SJCRH30 (cell line): ENCODE data around the gene MCUB. TPM values are rescaled to one million over a fixed set of nuclear protein-coding genes. Genes with fewer than 3 reads are reported as not detected.
"Not testable (repeated sequence)": the region's sequence is repeated elsewhere in the genome, so short reads cannot be mapped to it uniquely, and the experiment has no call there.

ENCODE experiments used
- DNase-seq, 2 experiments: peaks; one replicate each; pipeline ENCODE4 v3.0.0-alpha.2; 2015 to 2020
- H3K27ac ChIP-seq: fragments of 250-450 bp; sonication (Bioruptor Pico); 2 replicates; pipeline ENCODE4 v1.5.1; 2020; ENCODE audit warnings: mild to moderate bottlenecking, moderate library complexity
- H3K27me3 ChIP-seq: fragments of 250-450 bp; sonication (Bioruptor Pico); 2 replicates; pipeline ENCODE4 v1.5.1; 2020; ENCODE audit warnings: mild to moderate bottlenecking, moderate library complexity
- H3K36me3 ChIP-seq: fragments of 250-450 bp; sonication (Bioruptor Pico); 2 replicates; pipeline ENCODE4 v1.5.1; 2020; ENCODE audit warnings: mild to moderate bottlenecking, moderate library complexity
- H3K4me1 ChIP-seq: fragments of 250-450 bp; sonication (Bioruptor Pico); 2 replicates; pipeline ENCODE4 v1.5.1; 2020; ENCODE audit warnings: mild to moderate bottlenecking, moderate library complexity
- H3K4me3 ChIP-seq: fragments of 250-450 bp; sonication (Bioruptor Pico); 2 replicates; pipeline ENCODE4 v1.5.1; 2020; ENCODE audit warnings: mild to moderate bottlenecking, moderate library complexity
- H3K9me3 ChIP-seq: fragments of 250-450 bp; sonication (Bioruptor Pico); replicated peaks from 2 replicates; pipeline ENCODE4 v1.5.1; 2020; ENCODE audit warnings: mild to moderate bottlenecking, moderate library complexity
- total RNA-seq: library from RNA; depleted of rRNA; stranded (reverse); fragments of >200 nt; shearing (Covaris generic); gene quantifications from 2 replicates; pipeline ENCODE4 v1.2.3, GENCODE V29; 2014

The MCUB gene
- total RNA-seq, 1 experiment from 2014 or later, result 46.1 TPM

DNA sequence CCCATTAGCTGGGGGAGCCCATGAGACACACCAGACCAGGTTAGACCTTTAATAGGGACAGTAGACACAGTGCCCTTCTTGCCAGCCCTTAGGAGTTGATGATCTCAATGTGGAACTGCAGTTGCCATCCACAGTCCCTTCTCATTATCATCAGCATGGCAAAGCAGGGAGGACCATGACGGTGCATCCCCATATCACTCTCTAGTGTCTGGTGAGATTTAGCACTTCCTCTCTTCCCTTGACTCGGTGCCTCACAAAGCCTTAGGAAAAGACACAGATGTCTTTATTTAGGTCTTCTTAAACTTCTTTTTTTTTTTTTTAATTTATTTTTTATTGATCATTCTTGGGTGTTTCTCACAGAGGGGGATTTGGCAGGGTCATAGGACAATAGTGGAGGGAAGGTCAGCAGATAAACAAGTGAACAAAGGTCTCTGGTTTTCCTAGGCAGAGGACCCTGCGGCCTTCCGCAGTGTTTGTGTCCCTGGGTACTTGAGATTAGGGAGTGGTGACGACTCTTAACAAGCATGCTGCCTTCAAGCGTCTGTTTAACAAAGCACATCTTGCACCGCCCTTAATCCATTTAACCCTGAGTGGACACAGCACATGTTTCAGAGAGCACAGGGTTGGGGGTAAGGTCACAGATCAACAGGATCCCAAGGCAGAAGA is 36.5 kb downstream of the MCUB start:
- DNase-seq, H3K36me3 ChIP-seq, H3K4me1 ChIP-seq, H3K27me3 ChIP-seq, H3K4me3 ChIP-seq, H3K27ac ChIP-seq, H3K9me3 ChIP-seq: not testable (repeated sequence)

DNA sequence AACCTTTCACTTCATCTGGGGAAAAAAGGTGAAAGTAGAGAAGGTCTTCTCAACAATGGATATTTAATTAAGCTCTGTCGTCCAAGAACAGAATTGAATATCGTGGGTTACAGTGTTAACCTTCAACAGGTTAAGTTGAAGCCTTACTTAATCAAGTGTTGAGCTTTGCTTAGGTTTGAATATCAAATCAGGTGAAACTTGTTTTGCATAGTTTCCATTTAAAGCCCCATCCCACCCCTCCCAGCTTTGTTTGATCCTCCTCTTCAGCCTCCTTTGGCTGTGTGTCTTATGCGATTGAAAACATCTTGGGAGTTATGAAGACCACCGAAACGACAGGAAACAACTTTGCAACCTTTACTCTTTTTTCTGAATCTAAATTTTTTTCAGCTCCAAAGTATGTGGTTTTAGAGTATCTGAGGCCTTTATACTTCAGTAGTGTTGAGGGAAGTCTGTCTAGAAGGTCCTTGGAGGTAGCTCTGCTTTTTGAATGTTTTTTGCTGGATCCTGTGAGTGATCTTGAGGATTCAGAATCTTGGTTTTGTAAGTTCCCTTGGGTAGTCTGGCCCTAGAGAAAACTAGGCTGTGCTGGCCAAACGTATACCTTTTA is 39.1 kb downstream of the MCUB start:
- DNase-seq, result no peak

DNA sequence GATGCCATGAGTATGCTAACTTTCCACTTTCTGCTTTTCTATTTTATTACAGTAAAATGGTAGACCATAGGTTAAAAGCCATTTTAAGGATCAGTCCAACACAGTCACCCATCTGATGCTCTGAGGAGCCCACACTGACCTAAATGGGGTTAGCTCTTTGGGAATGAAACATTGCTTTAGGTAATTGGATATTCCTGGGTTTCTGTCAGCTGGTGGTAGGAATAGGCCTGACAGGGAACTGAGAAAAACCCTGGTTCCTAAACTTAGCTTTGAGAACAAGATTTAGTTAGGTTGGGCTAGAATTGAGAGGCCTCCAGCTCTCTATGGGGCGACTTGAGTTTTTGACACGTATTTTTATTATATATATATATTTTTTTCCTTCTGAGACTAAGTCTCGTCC is 40.4 kb downstream of the MCUB start:
- Histone ChIP-seq H3K4me1 (no peaks in the 10 kb centered on the region), H3K9me3 (no peaks in the 10 kb centered on the region), H3K27me3 (no peaks in the 10 kb centered on the region), H3K4me3 (no peak overlapping the region), H3K27ac (no peak overlapping the region), H3K36me3 (peaks cover 3% of the 10 kb centered on the region; the same call in 1 of the 2 replicates)
- no peak for DNase-seq

More for the DNA sequence above, 39.1 kb downstream of the MCUB start:
- Histone ChIP-seq H3K27ac (no peak overlapping the region), H3K36me3 (peaks cover 3% of the 10 kb centered on the region; the same call in 1 of the 2 replicates), H3K4me1 (no peaks in the 10 kb centered on the region), H3K4me3 (no peak overlapping the region), H3K9me3 (no peaks in the 10 kb centered on the region), H3K27me3 (no peaks in the 10 kb centered on the region)

DNA sequence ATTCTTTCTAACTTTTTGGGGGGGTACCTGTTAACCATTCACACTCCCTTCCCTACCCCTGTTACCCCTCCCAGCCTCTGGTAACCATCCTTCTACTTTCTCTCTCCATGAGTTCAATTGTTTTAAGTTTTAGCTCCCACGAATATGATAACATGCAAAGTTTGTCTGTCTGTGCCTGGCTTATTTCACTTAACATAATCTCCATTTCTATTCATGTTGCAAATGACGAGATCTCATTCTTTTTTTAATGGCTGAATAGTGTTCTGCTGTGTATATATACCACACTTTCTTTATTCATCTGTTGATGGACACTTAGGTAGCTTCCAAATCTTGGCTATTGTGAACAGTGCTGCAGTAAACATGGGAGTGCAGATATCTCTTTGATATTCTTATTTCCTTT is 41.3 kb downstream of the MCUB start:
- Histone ChIP-seq H3K36me3 (peaks cover 3% of the 10 kb centered on the region; the same call in 1 of the 2 replicates), H3K27ac (no peak overlapping the region), H3K27me3 (no peaks in the 10 kb centered on the region), H3K4me1 (no peaks in the 10 kb centered on the region), H3K9me3 (no peaks in the 10 kb centered on the region), H3K4me3 (no peak overlapping the region)
- no peak for DNase-seq

DNA sequence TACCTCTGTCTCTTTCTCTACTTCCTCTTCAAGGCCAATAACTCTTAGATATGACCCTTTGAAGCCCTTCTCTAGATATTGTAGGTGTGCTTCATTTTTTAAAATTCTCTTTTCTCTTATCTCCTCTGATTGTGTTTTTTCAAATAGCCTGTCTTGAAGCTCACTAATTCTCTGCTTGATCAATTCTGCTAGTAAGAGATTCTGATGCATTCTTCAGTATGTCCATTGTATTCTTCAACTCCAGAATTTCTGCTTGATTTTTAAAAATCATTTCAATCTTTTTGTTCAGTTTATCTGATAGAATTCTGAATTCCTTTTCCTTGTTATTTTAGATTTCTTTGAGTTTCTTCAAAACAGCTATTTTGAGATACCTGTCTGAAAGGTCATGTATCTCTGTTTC is 47.9 kb downstream of the MCUB start:
- H3K27ac ChIP-seq, result no peak overlapping the region
- peaks cover 3% of the 10 kb centered on the region; the same call in 1 of the 2 replicates for H3K36me3 ChIP-seq
- no peak for DNase-seq
- H3K4me3 ChIP-seq, result no peak overlapping the region
- no peaks in the 10 kb centered on the region for H3K4me1 ChIP-seq
- H3K9me3 ChIP-seq, result peaks cover 4% of the 10 kb centered on the region; the same call in 1 of the 2 replicates
- H3K27me3 ChIP-seq, result no peaks in the 10 kb centered on the region

DNA sequence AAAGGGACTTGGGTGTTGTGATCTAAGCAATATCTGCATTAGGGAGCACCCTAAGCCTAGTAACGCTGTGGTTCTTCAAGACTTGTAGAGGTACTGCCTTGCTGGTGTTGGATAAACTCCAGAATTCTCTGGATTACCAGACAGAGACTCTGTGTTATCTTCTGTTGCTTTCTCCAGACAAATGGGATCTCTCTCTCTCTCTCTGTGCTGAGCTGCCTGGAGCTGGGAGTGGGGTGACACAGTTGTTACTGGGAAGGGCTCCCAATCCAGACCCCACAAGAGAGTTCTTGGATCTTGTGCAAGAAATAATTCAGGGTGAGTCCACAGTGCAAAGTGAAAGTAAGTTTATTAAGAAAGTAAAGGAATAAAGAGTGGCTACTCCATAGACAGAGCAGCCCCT is 48.8 kb downstream of the MCUB start:
- Histone ChIP-seq H3K27me3 (no peaks in the 10 kb centered on the region), H3K9me3 (peaks cover 4% of the 10 kb centered on the region; the same call in 1 of the 2 replicates), H3K4me1 (no peaks in the 10 kb centered on the region), H3K27ac (no peak overlapping the region), H3K36me3 (peaks cover 3% of the 10 kb centered on the region; the same call in 1 of the 2 replicates), H3K4me3 (no peak overlapping the region)
- no peak for DNase-seq

DNA sequence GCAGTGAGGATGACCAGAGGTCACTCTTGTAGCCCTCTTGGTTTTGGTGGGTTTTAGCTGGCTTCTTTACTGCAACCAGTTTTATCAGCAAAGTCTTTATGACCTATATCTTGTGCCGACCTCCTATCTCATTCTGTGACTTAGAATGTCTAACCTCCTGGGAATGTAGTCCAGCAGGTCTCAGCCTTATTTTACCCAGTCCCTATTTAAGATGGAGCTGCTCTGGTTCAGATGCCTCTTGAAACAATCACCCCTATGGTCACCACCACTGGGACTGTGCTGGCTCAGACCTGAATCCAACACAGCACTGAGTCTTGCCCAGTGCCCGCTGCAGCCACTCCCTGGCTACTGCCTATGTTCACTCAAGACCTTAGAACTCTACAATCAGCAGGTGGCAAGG is 49.4 kb downstream of the MCUB start:
- no peak for DNase-seq
- Histone ChIP-seq H3K27me3 (no peaks in the 10 kb centered on the region), H3K4me3 (no peak overlapping the region), H3K27ac (no peak overlapping the region), H3K36me3 (peaks cover 3% of the 10 kb centered on the region; the same call in 1 of the 2 replicates), H3K9me3 (peaks cover 4% of the 10 kb centered on the region; the same call in 1 of the 2 replicates), H3K4me1 (no peaks in the 10 kb centered on the region)

DNA sequence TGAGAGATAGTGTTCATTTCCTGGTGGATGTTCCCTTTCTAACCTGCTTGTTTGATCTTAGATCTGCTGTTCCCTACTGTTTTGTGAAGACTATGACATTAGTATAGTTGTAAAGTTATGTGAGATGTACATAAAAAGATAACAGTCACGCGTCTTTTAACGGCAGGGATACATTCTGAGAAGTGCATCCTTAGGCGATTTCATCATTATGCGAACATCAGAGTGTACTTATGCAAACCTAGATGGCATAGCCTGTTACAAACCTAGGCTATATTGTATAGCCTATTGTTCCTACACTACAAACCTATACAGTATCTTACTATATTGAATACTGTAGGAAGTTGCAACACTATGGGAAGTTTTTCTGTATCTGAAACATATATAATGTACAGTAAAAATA is 50.4 kb downstream of the MCUB start:
- Histone ChIP-seq H3K4me1 (no peaks in the 10 kb centered on the region), H3K9me3 (peaks cover 4% of the 10 kb centered on the region; the same call in 1 of the 2 replicates), H3K27ac (no peak overlapping the region), H3K4me3 (no peak overlapping the region), H3K27me3 (no peaks in the 10 kb centered on the region), H3K36me3 (peaks cover 3% of the 10 kb centered on the region; the same call in 1 of the 2 replicates)
- DNase-seq, result no peak

DNA sequence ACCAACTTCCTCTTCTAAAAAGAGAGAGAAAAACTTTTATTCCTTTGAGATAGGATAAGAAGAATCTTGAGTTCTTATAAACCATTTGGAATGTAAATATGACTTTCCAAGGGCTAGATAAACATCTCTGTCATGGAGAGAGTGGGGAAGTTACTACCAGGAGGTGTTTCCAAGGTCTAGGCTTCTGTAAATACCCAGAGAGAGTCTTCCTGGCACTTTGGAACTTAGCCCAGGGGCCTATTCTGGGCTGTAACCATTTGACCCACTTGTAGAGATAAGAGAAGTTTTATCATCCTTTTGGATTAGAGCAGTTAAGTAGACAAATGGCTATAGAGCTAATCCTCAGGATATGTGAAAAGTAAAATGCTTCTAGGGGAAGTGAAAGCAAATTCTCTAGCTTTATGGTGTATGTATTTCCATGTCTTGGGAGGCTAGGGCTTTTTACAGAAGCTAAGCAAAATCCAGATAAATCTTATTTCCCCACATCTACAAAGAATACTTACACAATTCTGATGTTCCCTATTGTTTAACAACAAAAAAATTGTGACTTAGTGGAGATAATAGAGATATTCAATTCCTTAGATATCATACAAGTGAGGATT is 51.1 kb downstream of the MCUB start:
- Histone ChIP-seq H3K4me3 (no peak overlapping the region), H3K27ac (no peak overlapping the region)
- DNase-seq, result no peak

DNA sequence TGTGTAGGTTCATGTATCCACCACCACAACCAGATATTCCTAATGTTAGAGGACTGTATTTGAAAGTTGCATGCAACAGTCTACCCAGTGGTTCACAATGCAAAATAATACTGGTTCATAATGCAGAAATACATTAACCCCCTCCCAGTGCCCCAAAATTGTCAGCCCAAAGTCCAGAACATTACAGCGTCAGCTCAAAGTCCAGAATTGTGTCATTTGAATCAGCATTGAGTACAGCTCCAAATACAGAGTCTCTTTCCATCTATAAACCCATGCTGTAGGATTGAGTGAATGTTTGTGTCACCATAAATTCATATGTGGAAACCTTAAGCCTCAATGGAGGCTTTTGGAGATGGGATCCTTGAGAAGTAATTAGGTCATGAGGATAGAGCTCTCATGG is 54.0 kb downstream of the MCUB start:
- no peaks in the 10 kb centered on the region for H3K4me1 ChIP-seq
- no peaks in the 10 kb centered on the region; the same call in 1 of the 2 replicates for H3K9me3 ChIP-seq
- peaks cover 3% of the 10 kb centered on the region; the same call in 1 of the 2 replicates for H3K36me3 ChIP-seq
- no peak for DNase-seq
- H3K4me3 ChIP-seq, result no peak overlapping the region
- H3K27ac ChIP-seq, result no peak overlapping the region
- H3K27me3 ChIP-seq, result no peaks in the 10 kb centered on the region

More for the DNA sequence above, 51.1 kb downstream of the MCUB start:
- Histone ChIP-seq H3K36me3 (peaks cover 3% of the 10 kb centered on the region; the same call in 1 of the 2 replicates), H3K9me3 (peaks cover 4% of the 10 kb centered on the region; the same call in 1 of the 2 replicates), H3K4me1 (no peaks in the 10 kb centered on the region), H3K27me3 (no peaks in the 10 kb centered on the region)

DNA sequence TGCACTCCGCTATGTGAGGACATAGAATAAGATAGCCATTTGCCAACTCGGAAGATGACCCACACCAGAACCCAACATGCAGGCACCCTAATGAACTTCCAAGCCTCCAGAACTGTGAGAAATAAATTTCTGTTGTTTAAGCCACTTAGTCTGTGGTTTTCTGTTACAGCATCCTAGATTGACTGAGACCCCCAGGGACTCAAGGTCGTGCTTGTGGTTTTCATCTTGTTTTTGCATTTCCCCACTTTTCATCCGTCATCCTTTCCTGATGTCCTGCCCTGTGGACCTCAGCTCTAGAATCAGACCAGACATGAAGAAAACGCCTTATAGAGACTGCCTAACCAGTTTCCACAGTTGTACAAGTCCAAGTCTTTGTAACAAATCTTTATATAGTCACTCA is 54.4 kb downstream of the MCUB start:
- H3K4me1 ChIP-seq, result no peaks in the 10 kb centered on the region
- peaks cover 3% of the 10 kb centered on the region; the same call in 1 of the 2 replicates for H3K36me3 ChIP-seq
- H3K4me3 ChIP-seq, result no peak overlapping the region
- no peak for DNase-seq
- no peaks in the 10 kb centered on the region for H3K27me3 ChIP-seq
- no peak overlapping the region for H3K27ac ChIP-seq
- H3K9me3 ChIP-seq, result no peaks in the 10 kb centered on the region; the same call in 1 of the 2 replicates

DNA sequence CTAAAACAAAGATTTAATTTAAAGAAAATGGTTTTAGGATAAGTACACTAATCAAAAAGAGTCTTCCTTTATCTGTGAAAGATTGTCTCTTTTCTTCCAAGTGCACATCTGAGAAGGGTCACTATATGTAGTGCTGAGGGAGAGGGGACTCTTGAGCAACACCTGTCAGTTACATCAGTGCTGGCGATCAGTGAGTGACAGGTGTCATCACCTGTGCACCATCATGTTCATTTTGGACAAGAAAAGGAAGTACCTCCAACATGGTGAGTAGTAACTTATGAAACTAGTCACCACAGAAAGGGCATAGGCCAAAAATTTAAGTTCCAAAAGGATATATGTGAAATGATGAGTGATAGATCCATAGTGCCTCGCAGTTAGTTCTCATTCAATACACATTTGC is 55.7 kb downstream of the MCUB start:
- Histone ChIP-seq H3K27ac (no peak overlapping the region), H3K36me3 (0 out of 2 replicates have a peak, but pooled peaks cover 3% of the 10 kb centered on the region), H3K4me1 (no peaks in the 10 kb centered on the region), H3K27me3 (no peaks in the 10 kb centered on the region), H3K4me3 (no peak overlapping the region), H3K9me3 (no peaks in the 10 kb centered on the region)
- no peak for DNase-seq

DNA sequence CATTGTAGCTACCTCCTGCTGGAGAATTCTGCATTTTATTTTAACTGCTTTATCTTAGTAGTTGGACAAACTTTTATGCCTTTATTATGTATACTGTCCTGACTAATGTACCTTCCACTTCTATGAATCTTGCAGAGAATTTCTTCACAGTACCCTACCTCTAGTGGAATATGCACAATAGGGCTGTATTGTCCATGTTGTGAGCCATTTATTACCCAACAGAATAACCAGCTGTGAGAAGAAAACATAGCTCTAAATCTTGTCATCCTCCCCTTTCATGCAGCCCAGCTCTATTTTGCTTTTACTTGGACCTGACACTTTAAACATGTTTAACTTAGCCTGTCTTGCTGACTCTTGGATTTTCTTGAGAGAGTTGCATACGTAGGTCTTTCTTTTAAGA is 56.2 kb downstream of the MCUB start:
- no peak for DNase-seq
- H3K27me3 ChIP-seq, result no peaks in the 10 kb centered on the region
- H3K4me3 ChIP-seq, result no peak overlapping the region
- no peaks in the 10 kb centered on the region for H3K9me3 ChIP-seq
- no peaks in the 10 kb centered on the region for H3K4me1 ChIP-seq
- 0 out of 2 replicates have a peak, but pooled peaks cover 3% of the 10 kb centered on the region for H3K36me3 ChIP-seq
- H3K27ac ChIP-seq, result no peak overlapping the region

DNA sequence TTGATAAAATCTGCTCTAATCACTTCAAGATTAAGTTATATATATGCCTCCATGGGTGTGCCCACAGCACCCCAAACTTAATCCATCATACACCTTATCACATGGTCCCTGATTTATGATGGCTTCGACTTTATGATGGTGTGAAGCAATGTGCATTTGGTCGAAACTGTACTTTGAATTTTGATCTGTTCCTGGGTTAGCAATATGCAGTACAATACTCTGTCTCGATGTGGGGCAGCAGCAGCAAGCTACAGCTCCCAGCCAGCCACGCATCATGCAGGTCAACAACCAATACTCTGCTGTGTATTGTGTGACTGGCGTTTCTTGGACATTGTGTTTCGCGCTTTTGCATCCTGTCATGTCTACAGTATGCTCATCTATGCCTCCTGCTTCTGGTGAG is 62.6 kb downstream of the MCUB start:
- Histone ChIP-seq H3K4me3 (no peak overlapping the region), H3K4me1 (no peaks in the 10 kb centered on the region), H3K36me3 (no peaks in the 10 kb centered on the region), H3K9me3 (no peaks in the 10 kb centered on the region), H3K27ac (no peak overlapping the region), H3K27me3 (no peaks in the 10 kb centered on the region)
- DNase-seq, result no peak

DNA sequence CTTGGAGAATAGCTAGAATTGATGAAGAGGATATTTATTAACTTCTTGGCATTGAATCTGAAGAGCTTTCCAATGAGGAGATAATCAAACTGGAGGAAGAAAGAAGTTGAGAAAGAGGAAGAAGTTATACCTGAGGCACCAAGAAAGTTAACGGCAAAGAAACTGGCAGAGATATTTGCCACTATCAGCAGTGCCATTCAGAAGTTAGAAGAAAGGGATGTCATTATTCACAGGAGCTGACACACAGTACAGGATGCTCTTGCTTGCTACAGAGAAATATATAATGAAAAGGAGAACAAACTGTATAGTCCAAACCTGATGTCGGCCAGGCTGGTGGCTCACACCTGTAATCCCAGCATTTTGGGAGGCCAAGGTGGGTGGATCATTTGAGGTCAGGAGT is 64.5 kb downstream of the MCUB start:
- Histone ChIP-seq H3K4me3 (no peak overlapping the region), H3K27me3 (no peaks in the 10 kb centered on the region), H3K36me3 (no peaks in the 10 kb centered on the region), H3K4me1 (no peaks in the 10 kb centered on the region), H3K9me3 (no peaks in the 10 kb centered on the region), H3K27ac (no peak overlapping the region)
- DNase-seq, result no peak
